ENCODE measurements around the gene STAT2.
"Not testable (repeated sequence)": the region's sequence is repeated elsewhere in the genome, so short reads cannot be mapped to it uniquely, and the experiment has no call there.

Gene STAT2

GRCh38 chr12:56359851-56360767, at the start of gene STAT2:
Gene STAT2, minus strand, starts transcription at chr12:56360107. Its CDS starts 3,536 bp downstream, at chr12:56356571.
- peak; percentile 99 for DNase-seq

- DNase-seq: no peak
These were observed 49.0 kb upstream of the STAT2 start for GRCh38 chr12:56408799-56409417.

- DNase-seq: not testable (repeated sequence)
These were observed 44.3 kb upstream of the STAT2 start for GRCh38 chr12:56404227-56404626.

GRCh38 chr12:56401612-56402011, 41.7 kb upstream of the STAT2 start:
- DNase-seq: not testable (repeated sequence)

DNA sequence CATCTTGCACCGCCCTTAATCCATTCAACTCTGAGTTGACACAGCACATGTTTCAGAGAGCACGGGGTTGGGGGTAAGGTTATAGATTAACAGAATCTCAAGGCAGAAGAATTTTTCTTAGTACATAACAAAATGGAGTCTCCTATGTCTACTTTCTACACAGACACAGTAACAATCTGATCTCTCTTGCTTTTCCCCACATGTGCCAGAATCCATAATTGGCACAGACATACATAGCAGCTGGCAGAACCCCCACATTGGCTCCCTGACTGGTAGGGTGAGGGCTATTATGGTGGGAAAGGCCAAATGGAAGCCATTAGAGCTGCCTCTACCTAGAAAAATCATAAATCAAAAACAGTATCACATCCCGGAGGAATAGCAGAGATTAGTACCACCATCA, 41.2 kb upstream of the STAT2 start:
- DNase-seq: not testable (repeated sequence)

GRCh38 chr12:56399466-56399865, 39.6 kb upstream of the STAT2 start:
- not testable (repeated sequence) for DNase-seq

GRCh38 chr12:56398324-56398723, 38.4 kb upstream of the STAT2 start:
- DNase-seq: no peak

DNA sequence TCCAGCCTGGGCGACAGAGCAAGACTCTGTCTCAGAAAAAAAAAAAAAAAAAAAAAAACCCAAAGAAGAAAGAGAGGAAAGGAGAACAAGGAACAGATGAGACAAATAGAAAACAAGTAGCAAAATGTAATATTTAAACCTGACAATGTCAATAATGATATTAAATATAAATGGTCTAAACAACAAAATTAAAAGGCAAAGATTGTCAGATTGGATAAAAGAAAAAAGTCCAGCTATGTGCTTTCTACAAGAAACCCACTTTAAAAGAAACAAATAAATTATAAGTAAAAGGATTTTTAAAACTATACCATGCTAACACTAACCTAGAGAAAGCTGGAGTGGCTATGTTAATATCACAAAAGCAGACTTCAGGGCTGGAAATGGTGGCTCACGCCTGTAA, 32.4 kb upstream of the STAT2 start:
- DNase-seq: no peak

DNA sequence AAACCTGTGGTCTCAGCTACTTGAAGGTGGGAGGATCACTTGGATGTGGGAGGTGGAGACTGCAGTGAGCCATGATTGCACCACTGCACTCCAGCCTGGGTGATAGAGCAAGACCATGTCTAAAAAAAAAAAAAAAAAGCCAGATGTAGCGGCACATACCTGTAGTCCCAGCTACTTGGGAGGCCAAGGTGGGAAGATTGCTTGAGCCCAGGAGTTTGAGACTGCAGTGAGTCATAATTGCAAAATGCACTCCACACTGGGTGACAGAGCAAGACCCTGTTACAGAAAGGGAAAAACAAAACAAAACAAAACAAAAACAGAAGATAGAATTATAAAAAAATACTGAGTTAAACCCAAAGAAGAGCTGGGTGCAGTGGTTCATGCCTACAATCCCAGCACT, 31.8 kb upstream of the STAT2 start:
- no peak for DNase-seq

- no peak for DNase-seq
These were observed 29.5 kb upstream of the STAT2 start for GRCh38 chr12:56389412-56389811.

- no peak for DNase-seq
These were observed 27.3 kb upstream of the STAT2 start for GRCh38 chr12:56387152-56387736.

DNA sequence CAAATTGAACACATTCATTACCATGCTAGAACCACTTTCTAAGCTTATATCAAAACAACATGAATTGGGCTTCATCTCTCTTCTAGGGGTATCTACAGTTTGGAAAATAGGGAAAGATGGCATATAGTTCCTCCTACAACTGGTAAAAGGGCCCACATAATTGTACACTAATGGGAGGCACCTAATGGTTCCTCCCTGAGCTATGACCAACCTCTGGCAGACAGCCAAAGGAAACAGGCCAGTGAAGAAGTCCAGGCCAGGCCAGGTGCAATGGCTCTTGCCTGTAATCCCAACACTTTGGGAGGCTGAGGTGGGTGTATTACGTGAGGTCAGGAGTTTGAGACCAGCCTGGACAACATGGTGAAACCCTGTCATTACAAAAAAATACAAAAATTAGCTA, 26.0 kb upstream of the STAT2 start:
- no peak for DNase-seq

DNA sequence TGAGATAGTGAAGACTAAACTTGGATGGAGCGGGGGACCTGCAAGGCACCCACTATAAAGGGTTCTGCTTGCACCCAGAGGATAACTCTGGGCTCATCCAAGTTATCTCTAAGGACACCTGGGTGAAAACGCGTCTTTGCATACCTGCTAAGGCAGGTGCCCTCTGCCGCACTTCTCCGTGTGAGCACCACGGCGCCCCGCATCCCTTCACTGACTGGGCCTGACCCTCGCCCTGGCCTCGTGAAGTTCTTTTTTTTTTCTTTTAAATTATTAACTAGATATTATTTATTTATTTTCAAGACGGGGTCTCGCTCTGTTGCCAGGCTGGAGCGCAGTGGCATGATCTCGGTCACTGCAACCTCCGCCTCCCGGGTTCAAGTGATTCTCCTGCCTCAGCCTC, 22.7 kb upstream of the STAT2 start:
- DNase-seq: no peak

GRCh38 chr12:56377989-56378316, 18.0 kb upstream of the STAT2 start:
- no peak for DNase-seq

GRCh38 chr12:56377310-56377988, 17.5 kb upstream of the STAT2 start:
- DNase-seq: no peak

DNA sequence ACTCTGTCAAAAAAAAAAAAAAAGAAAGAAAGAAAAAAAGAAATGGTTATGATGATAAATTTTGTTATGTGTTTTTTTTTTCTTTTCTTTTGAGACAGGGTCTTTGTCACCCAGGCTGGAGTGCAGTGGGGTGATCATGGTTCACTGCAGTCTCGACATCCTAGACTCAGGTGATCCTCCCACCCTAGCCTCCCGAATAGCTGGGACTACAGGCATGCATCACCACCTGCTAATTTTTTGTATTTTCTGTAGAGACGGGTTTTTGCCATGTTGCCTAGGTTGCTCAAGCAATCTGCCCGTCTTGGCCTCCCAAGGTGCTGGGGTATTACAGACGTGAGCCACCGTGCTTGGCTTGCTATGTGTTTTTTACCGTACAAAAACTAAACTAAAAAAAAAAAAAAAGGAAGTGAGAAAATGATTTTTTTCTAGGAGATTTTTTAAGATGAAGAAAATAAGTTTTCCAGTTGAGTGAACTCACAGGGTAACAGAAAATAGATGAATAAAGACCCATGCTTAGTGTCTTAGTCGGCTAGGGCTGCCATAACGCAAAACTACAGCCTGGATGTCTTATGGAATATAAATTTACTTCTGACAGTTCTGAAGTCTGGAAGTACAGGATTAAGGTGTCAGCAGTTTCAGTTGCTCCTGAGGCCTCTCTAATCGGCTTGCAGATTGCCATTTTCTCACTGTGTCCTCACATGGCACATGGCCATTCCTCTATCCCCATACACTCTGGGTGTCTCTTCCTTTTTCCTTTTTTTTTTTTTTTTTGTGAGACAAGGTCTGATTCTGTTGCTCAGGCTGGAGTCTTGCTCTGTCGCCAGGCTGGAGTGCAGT, 15.9 kb upstream of the STAT2 start:
- DNase-seq: no peak

DNA sequence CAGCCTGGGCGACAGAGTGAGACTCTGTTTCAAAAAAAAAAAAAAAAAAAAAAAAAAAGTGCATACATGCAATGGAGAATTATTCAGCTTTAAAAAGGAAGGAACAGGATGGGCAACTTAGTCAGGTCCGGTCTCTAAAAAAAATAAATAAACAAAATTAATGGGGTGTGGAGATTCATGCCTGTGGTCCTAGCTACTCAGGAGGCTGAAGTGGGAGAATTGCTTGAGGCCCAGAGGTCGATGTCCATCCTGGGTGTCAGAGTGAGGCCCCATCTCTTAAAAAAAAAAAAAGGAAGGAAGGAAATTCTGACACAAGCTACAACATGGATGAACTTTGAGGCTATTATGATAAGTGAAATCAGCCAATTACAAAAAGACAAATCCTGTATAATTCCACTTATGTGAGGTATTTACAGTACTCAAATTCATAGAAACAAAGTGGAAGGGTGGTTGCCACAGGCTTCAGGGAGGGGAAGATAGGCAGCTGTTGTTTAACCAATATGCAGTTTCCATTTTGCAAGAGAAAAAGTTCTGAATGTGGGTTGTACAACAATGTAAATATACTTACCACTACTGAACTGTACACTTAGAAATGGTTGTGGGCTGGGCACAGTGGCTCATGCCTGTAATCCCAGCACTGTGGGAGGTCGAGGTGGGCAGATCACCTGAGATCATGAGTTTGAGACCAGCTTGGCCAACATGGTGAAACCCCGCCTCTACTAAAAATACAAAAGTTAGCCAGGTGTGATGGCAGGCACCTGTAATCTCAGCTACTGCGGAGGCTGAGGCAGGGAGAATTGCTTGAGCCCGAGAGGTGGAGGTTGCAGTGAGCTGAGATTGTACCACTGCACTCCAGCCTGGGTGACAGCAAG, 15.1 kb upstream of the STAT2 start:
- DNase-seq: no peak

- no peak for DNase-seq
These were observed 13.6 kb upstream of the STAT2 start for GRCh38 chr12:56373515-56373914.

DNA sequence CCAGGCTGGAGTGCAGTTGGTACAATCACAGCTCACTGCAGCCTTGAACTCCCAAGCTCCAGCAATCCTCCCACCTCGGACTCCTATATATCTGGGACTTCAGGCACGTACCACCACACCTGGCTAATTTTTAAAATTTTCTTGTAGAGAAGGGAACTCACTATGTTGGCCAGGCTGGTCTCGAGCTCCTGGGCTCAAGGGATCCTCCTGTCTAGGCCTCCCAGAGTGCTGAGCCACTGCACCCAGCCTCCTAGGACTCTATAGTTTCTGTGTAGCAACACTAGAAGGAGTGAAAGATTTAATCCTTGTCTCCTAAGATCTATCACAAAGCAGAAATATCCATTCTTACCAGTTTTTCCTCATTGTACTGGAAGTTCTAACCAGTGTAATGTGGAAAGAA, 7.0 kb upstream of the STAT2 start:
- no peak for DNase-seq

GRCh38 chr12:56362130-56363059, 2.5 kb upstream of the STAT2 start, which contains the start of gene APOF:
Gene APOF, minus strand, starts transcription at chr12:56362857. Its CDS starts 112 bp downstream, at chr12:56362745.
- no peak for DNase-seq

Measured in activated naive CD4-positive, alpha-beta T cell treated with anti-CD3 and anti-CD28 coated beads, Interleukin-2, amount 50 U/mL, for 16 hours (primary cell).